Inflammatory macrophage (primary cell): ENCODE measurements around the gene HS2ST1.
A peak's percentile ranks its signal among the peaks of the same experiment; 100 is the strongest.

Experiments used
- DNase-seq, 2 donors: peaks; one replicate each; pipeline ENCODE4 v3.0.0-alpha.2; 2020 to 2022

The HS2ST1 gene

DNA sequence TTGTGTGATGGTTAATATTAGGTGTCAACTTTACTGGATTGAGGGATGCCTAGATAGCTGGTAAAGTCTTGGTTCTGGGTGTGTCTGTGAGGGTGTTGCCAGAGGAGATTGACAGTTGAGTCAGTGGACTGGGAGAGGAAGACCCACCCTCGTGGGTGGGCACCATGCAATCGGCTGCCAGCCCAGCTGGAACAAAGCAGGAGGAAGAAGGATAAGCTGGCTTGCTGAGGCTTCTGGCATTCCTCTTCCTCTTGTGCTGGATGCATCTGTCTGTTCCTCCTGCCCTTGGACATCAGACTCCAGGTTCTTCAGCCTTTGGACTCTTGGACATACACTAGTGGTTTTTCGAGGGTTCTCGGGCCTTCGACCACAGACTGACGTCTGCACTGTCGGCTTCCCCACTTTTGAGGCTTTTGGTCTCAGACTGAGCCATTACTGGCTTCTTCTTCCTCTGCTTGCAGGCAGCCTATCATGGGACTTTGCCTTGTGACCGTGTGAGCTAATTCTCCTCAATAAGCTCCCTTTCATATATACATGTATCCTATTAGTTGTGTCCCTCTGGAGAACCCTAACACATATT is 230.0 kb downstream of the HS2ST1 start:
- peak; percentile 71 to 87 for DNase-seq

DNA sequence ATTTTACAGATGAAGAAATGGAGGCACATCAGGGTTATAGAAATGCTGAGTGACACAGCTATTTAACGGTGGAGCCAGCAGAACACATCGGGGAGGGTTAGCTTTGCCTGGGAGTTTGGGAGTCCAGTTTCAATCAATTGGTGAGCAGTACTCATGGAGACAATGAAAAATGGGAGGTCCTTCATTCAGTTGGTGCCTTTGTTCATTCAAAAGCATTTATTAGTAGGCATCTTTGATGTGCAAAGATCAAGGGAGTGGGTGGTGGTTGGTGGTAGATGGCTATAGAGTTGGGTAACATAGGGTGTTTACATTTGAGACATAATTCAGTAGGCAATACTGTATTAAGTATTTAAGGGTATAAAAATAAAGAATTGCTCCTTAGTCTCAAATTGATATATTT is 230.5 kb downstream of the HS2ST1 start:
- no peak for DNase-seq

DNA sequence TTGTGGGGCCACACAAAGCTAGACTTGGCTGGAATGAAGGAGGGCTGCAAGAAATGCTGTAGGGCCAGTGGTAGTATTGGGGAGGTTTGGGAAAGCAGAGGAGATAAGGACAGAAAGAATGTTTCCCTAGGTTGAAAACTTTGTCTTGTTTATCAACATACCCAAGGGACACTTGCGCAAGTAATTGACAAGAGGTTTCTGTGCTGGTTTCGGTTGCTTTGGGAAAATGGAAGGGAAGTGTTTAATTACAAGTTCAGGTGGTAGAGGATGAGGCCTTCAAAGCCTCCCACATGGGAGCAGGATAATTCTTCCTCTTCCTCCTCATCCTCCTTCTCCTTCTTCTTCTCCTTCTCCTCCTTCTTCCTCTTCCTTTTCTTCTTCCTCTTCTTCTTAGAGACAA is 232.1 kb downstream of the HS2ST1 start:
- DNase-seq = no peak

DNA sequence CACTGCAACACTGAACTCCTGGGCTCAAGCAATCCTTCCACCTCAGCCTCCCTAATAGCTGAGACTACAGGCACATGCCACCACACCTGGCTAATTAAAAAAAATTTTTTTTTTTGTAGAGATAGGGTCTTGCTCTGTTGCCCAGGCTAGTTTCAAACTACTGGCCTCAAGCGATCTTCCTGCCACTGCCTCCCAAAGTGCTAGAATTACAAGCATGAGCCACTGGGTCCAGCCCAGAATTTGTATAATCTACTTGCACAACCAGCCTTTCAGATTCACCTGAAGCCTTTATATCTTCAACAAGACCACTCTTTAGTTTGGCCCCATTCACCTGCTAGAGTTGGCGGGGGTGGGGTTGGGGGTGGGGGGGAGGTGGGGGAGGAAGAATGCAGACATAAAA is 232.6 kb downstream of the HS2ST1 start:
- DNase-seq = no peak

DNA sequence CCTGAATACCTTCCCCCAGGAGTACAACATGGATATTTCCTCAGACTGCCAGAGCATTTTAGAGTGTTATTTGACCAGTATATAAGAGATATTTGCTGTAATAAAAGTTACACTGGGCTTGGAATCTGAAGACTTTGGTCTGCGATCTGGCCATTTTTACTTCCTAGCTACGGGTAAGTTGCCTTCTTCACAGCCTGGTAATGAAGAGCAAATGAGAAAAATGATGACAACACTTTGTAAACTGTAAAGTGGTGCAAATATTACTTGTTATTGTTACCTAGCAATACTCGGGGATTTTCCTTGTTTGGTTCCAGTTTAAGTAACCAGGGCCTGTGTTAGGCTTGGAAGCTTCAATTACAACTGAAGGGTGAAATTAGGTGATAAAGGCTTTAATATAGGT is 233.4 kb downstream of the HS2ST1 start:
- no peak for DNase-seq

DNA sequence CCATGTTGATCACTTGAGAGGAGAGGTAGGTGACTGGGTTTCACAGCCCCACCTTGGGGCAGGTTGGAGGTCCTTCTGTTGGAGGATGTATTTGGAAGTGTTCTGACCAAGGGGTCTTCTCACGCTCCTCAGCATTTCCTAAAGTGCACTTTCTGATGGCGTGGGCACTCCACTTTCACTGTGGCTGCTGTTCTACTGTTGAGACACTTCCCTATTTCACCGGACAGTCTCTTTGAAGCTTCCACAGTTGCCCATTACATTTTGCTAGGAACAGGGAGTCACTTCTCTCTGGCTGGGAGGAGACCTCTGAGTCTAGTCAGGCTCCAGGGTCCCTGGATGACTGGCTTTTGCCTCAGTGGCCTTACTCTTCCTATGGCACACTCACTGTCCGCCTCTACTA is 234.2 kb downstream of the HS2ST1 start:
- DNase-seq = peak; percentile 52 to 75

DNA sequence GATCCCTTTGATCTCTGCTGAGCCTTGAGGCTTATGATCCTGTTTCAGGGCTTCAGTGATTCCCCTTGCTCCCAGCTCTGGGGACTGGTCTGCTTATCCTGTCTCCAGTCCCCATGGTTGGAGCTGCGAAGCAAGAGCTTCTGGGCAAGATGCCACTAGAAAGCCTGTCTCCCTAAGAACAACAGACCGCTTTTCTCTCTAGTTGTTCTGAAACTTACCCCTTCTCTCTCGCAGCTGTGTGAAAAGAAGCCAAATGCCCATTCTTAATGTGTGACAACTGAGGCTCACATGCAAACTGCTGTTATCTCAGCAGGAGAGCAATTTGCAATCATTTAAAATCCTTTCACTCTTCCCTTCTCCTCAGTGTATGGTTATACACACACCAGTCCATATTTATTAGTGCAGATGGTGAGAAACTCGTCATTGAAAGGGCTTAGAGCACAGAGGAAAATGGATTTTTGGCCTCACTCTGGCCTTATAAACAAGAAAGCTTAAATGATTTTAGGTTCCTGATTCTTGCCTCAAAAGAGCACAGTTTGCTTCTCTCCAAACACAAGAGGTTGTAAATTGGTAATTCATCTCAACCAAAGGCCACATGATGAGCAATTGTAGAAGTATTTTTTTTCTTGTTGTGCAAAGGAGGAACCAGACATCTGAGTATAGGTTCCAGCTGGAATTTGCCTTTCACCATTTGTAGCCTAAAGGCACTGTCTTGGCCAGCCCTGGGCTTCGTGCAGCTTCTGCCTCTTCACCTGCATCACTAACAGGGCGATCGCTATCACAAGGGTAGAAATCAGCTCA is 235.0 kb downstream of the HS2ST1 start:
- DNase-seq = peak; percentile 60 to 77

DNA sequence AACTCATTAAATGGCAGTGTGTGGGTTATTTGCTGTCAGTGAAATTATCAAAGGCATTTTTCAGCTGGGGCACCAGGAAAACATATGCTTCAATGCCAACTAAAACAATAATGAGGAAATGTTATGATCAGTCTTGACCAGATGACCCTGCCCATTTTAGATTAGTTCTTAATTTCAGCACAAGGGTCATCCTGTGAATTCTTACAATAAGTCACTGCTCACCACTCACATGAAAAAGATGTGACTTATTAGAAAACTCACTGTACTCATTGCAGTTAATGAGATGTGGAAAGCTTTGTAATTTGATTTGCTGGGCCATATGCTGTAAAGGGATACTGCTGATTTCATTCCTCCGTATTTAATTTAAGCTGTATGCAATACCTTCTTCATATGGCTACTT is 235.7 kb downstream of the HS2ST1 start:
- no peak for DNase-seq

DNA sequence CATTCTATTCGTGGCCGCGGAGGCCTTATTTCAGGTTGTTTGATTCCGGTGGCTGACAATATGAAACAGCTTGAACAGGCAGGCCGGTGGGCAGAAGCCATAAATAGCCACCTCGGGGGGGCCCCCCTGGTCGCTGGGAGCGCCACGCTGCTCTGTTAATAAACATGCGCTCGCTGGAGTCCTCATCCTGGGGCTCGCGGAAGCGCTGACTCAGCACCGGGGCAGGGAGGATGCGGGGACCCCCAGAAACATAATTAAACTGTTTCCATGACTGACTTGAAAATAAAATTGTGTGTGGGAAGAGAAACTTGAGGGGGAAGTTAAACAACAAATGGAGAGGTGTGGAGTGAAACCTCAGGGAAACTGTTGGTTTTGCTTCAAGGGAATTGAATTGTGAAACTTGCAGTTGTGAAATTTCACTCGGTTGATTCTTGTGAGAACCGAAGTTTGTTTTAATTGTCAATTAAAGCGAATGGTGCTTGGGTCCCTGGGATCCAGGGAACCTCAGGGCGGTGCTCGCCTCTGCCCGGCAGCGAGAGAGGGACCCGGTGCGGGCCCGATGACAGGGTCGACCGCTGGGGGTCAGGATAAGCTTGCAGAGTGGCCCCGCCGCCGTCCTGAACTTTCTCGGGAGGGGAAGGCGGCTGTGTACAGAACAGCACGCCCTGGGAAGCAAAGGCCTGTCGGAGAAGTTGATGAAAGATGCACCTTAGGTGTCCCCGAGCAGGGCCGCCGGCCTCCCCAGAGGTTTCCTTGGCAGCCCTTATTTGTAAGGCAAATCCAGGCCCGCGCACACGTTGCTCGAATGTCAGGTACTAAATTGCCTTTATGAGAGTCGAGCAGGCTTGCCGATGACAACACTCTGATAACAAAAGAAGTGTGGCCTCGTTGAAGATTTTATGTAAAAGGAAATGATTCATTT is 237.3 kb downstream of the HS2ST1 start:
- DNase-seq = peak; percentile 61 to 71

DNA sequence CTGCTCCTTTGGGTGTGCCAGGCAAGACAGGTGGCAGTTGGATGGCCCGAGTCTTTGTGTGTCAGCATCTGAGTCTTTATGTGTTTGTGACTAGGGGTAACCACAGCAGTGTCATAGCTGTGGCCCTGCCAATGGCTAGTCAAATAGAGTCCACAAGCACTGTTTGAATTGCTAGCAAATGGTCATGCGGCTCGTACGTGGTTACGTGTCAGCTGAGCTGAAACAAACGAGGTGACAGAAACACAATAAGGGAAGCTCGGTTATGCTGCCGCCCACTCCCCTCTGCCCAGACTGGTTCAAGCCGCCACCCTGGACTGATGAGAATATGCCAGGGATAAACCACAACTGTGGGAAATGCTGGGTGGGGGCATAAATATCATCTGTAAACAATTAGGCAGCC is 239.9 kb downstream of the HS2ST1 start:
- peak; percentile 84 to 93 for DNase-seq

DNA sequence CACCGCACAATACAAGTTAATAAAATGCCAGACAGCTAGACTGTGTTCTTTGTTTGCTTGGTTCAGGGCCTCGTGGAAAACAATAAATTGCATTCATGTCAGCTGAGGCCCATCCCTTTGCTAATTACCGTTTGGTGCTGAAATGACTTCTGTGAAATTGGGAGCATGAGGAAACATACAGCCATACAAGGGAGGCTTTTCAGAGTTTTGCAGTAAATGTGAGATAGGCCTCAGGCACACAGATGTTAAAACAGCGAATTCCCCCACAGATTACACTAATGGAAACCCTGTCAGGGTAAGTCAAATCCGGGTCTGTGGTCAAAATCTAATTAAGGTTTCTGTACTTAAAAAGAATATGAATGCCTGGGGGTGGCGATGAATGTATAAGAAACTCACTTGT is 240.7 kb downstream of the HS2ST1 start:
- no peak for DNase-seq

DNA sequence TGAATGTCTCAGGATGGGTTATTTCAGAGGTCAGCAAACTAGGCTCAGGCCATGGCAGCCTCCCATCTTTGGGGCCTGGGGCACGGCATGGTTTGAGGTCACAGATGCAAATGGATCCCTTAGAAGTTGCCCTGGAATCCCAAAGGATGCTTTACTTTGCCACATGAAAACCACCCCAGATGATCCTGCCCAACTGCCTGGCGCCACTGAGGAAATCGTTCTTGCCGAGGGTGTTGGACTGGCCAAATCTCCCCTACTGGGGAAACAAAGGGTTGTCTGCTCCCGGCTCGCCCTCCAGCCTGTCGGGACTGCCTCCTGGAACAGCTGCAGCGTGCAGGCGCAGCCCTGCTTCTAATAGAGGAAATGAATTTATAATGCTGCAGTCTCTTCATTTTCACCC is 241.2 kb downstream of the HS2ST1 start:
- DNase-seq = no peak

DNA sequence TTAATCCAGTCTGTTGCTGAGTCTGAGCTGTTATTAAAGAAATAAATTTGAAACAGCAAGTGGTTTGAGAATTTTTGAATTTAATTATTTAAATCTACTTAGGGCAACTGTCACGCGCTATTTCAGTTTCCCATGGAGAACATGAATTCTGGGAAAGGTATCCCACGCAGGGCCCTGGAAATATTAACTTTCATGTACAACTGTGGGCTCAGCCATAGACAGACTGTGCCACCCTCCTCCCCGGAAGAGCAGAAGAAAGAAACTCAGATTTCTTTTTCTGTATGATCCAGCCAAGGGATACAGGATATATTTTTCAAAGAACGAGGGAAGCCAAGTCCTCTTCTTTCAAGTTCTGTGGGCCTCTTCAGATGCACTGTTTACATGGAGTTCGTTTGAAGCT is 241.7 kb downstream of the HS2ST1 start:
- DNase-seq = no peak

DNA sequence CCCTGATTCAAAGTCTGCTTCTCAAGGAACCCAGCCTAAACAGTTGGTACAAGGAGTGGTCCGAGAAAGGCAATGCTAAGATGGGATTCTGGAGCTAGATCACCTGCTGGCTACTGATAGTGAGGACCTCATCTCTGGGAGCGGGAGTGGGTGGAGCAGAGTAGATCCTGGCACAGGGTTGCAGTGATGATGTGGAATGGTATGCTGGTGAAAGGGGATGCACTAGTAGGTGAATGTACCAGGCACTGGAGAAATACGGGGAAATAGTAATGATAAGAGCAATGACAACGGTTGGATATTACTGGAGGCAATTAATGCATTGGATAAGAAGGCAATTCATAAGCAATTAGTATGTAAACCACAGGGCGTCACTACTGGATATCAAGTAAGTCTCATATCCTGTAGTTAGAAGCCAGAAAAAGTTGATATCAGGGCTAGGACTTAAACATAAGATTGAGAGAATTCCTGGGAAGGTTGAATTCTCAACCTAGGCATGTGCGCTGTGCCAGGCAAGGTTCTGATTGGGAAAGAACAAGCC is 245.0 kb downstream of the HS2ST1 start:
- DNase-seq = no peak
